ENCODE results near the gene SECISBP2. TPM values are rescaled to one million over a fixed set of nuclear protein-coding genes. Genes with fewer than 3 reads are reported as not detected.

SECISBP2 gene
- total RNA-seq, 6 experiments from 2014 or later: 13.8 to 20.3 (median 17.3) TPM

DNA sequence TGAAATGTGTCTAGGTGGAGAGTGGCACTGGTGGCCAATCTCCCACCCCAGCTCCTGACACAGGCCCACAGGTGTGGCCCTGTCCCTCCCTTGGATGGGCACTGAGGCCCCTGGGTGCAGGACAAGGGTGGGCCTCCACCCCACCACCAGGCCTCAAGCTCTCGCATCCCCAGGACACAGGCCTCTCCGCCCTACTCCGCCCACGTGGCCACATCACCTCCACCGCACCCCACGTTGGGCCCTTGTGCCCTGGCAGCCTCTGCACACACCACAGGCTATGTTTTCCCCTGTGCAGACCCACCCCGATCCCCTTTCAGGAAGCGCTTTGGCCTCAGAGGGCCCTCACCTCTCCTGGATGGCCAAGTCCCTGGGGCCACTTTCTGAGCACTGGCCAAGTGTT lies 54.7 kb downstream of the SECISBP2 start:
- TF ChIP-seq, protein P1, sequence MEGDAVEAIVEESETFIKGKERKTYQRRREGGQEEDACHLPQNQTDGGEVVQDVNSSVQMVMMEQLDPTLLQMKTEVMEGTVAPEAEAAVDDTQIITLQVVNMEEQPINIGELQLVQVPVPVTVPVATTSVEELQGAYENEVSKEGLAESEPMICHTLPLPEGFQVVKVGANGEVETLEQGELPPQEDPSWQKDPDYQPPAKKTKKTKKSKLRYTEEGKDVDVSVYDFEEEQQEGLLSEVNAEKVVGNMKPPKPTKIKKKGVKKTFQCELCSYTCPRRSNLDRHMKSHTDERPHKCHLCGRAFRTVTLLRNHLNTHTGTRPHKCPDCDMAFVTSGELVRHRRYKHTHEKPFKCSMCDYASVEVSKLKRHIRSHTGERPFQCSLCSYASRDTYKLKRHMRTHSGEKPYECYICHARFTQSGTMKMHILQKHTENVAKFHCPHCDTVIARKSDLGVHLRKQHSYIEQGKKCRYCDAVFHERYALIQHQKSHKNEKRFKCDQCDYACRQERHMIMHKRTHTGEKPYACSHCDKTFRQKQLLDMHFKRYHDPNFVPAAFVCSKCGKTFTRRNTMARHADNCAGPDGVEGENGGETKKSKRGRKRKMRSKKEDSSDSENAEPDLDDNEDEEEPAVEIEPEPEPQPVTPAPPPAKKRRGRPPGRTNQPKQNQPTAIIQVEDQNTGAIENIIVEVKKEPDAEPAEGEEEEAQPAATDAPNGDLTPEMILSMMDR (IDR thresholded peaks at IDR 0.05): no peak
- Mint-ChIP-seq H3K27ac (no peak overlapping the region), H3K4me1 (ENCODE audit: low read depth) (no peaks in the 10 kb centered on the region), H3K27me3 (ENCODE audit: insufficient read depth) (peaks cover 5% of the 10 kb centered on the region), H3K36me3 (ENCODE audit: low read depth) (no peaks in the 10 kb centered on the region), H3K4me3 (no peak overlapping the region), H3K9me3 (no peaks in the 10 kb centered on the region)
- no peak for DNase-seq

- no peaks in the 10 kb centered on the region for H3K36me3 Mint-ChIP-seq (ENCODE audit: low read depth)
- no peak overlapping the region for H3K4me3 Mint-ChIP-seq
- no peaks in the 10 kb centered on the region for H3K9me3 Mint-ChIP-seq
- H3K27ac Mint-ChIP-seq: no peak overlapping the region
- DNase-seq: no peak
- peaks cover 10% of the 10 kb centered on the region for H3K27me3 Mint-ChIP-seq (ENCODE audit: insufficient read depth)
- H3K4me1 Mint-ChIP-seq (ENCODE audit: low read depth): no peaks in the 10 kb centered on the region
- TF ChIP-seq, protein P1 (IDR thresholded peaks at IDR 0.05): no peak
These were observed 55.9 kb downstream of the SECISBP2 start for GRCh38 chr9:89374176-89374575.

DNA sequence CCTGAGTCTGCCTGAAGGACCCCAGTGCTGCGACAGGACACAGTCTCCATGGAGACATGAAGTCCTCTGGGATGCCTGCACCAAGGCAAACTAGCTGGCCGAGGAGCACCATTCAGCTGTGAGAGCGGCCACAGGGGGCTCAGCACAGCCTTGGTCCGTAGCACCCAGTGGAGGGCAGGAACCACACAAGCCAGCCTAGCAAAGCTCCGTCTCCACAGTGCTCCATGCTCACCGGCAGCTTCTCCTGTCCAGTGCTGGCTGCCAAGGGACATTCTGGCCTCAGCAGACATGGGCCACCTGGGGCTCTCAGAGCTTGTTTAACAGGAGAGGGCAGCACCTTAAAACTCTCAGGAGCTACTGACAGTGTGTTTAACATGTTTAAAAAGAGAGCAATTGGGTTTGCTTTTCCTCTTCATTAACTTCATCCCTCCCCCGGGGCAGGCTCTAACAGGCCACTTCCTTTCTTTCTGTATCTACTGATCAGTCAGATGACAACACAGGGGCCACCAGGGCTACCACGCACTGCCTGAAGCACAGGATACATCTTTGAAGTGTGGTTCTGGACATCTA lies 57.0 kb downstream of the SECISBP2 start:
- TF ChIP-seq, protein P1 (IDR thresholded peaks at IDR 0.05): no peak
- Mint-ChIP-seq H3K9me3 (no peaks in the 10 kb centered on the region), H3K36me3 (ENCODE audit: low read depth) (no peaks in the 10 kb centered on the region), H3K4me1 (ENCODE audit: low read depth) (no peaks in the 10 kb centered on the region), H3K27ac (no peak overlapping the region), H3K27me3 (ENCODE audit: insufficient read depth) (peaks cover 13% of the 10 kb centered on the region), H3K4me3 (no peak overlapping the region)
- no peak for DNase-seq

DNA sequence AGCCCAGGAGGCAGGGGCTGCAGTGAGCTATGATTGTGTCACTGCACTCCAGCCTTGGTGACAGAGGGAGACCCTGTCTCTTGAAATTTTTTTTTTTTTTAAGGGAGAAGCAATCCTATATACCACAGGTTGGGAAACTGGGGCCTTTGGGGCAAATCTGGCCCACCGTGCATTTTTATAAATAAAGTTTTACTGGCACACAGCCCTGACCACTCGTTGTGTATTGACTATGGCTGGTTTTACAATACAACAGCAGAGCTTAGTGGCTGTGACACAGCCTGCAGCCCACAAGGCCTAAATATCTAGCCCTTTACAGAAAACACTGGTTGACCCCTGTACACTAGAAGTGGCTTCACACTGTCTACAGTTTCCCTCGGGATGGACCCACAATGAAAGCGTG lies 58.0 kb downstream of the SECISBP2 start:
- Mint-ChIP-seq H3K4me1 (ENCODE audit: low read depth) (no peaks in the 10 kb centered on the region), H3K4me3 (no peak overlapping the region), H3K36me3 (ENCODE audit: low read depth) (no peaks in the 10 kb centered on the region), H3K27me3 (ENCODE audit: insufficient read depth) (peaks cover 13% of the 10 kb centered on the region), H3K27ac (no peak overlapping the region), H3K9me3 (no peaks in the 10 kb centered on the region)
- TF ChIP-seq, protein P1 (IDR thresholded peaks at IDR 0.05): no peak
- no peak for DNase-seq

GRCh38 chr9:89376741-89377351 lies 58.5 kb downstream of the SECISBP2 start:
- H3K27me3 Mint-ChIP-seq (ENCODE audit: insufficient read depth): peaks cover 13% of the 10 kb centered on the region
- no peak overlapping the region for H3K4me3 Mint-ChIP-seq
- TF ChIP-seq, protein P1 (IDR thresholded peaks at IDR 0.05): no peak
- DNase-seq: no peak
- no peak overlapping the region for H3K27ac Mint-ChIP-seq
- H3K36me3 Mint-ChIP-seq (ENCODE audit: low read depth): no peaks in the 10 kb centered on the region
- H3K4me1 Mint-ChIP-seq (ENCODE audit: low read depth): no peaks in the 10 kb centered on the region
- H3K9me3 Mint-ChIP-seq: no peaks in the 10 kb centered on the region

Data from HFFc6 (cell line).